DND-41 (cell line): Measurements from ENCODE around the gene LLGL2.

Experiments used
- ATAC-seq: fragments of 200-7000 bp; cut with Tn5 transposase; 3 replicates; pipeline ENCODE4 v1.9.1; 2021; ENCODE audit warnings: low read depth; ENCODE audit not compliant: insufficient read depth
- DNase-seq: peaks from one replicate; pipeline ENCODE4 v3.0.0-alpha.2; 2020
- H2AFZ ChIP-seq: 2 replicates; pipeline ENCODE4 v1.6.0; 2012; ENCODE audit warnings: low read depth, low read length
- H3K27ac ChIP-seq: 2 replicates; pipeline ENCODE4 v1.5.1; 2012; ENCODE audit warnings: low read length, inconsistent platforms
- H3K27me3 ChIP-seq: fragments of 200-600 bp; sonication (generic); 2 replicates; pipeline ENCODE4 v1.6.0; 2012; ENCODE audit warnings: low read length, mild to moderate bottlenecking, inconsistent platforms; ENCODE audit not compliant: insufficient read depth, poor library complexity
- H3K36me3 ChIP-seq: 2 replicates; pipeline ENCODE4 v1.5.1; 2012; ENCODE audit warnings: low read length, inconsistent platforms; ENCODE audit not compliant: insufficient read depth
- H3K4me1 ChIP-seq: 2 replicates; pipeline ENCODE4 v1.5.1; 2012; ENCODE audit warnings: mild to moderate bottlenecking, low read length; ENCODE audit not compliant: insufficient read depth
- H3K4me2 ChIP-seq: 2 replicates; pipeline ENCODE4 v1.6.0; 2012; ENCODE audit warnings: mild to moderate bottlenecking, moderate library complexity, low read length, inconsistent platforms; ENCODE audit not compliant: insufficient read depth
- H3K4me3 ChIP-seq, 2 experiments: fragments of 200-600 bp in 1 of 2; shearing (Covaris generic) in 1 of 2; 2 replicates each; pipeline ENCODE4 v1.5.1; 2012 to 2016; ENCODE audit warnings: inconsistent platforms in 2 of 2, low read length in 2 of 2, mild to moderate bottlenecking in 2 of 2, low read depth in 1 of 2, moderate library complexity in 1 of 2
- H3K79me2 ChIP-seq: 2 replicates; pipeline ENCODE4 v1.6.0; 2012; ENCODE audit warnings: low read length, inconsistent platforms; ENCODE audit not compliant: insufficient read depth
- H3K9ac ChIP-seq: 2 replicates; pipeline ENCODE4 v1.6.0; 2012; ENCODE audit warnings: low read depth, mild to moderate bottlenecking, inconsistent platforms, low read length, moderate library complexity
- H3K9me3 ChIP-seq: 2 replicates; pipeline ENCODE4 v1.5.1; 2012; ENCODE audit warnings: low read length, moderate library complexity, mild to moderate bottlenecking, inconsistent platforms; ENCODE audit not compliant: insufficient read depth, severe bottlenecking
- H4K20me1 ChIP-seq: 2 replicates; pipeline ENCODE4 v1.6.0; 2012; ENCODE audit warnings: low read length; ENCODE audit not compliant: insufficient read depth
- CTCF ChIP-seq: IDR thresholded peaks from 2 replicates; pipeline ENCODE4 v1.5.1; 2012; ENCODE audit warnings: borderline replicate concordance, low read length, moderate library complexity, mild to moderate bottlenecking; ENCODE audit not compliant: poor library complexity, severe bottlenecking; ENCODE audit errors: extremely low read depth
- EZH2 ChIP-seq: IDR thresholded peaks from 3 replicates; pipeline ENCODE4 v1.6.1; 2012; ENCODE audit warnings: borderline replicate concordance, low read depth, mild to moderate bottlenecking, moderate library complexity, low read length, inconsistent platforms; ENCODE audit not compliant: severe bottlenecking

The LLGL2 gene

GRCh38 chr17:75513641-75514000 lies 11.9 kb upstream of the LLGL2 start:
- Histone ChIP-seq H3K4me2 (peak overlapping the region; percentile 92), H3K9ac (peak overlapping the region; percentile 79; the same call in 1 of the 2 replicates), H3K4me1 (peaks cover 54% of the 10 kb centered on the region), H3K79me2 (peaks cover 42% of the 10 kb centered on the region), H3K4me3 (0 out of 4 replicates have a peak overlapping the region, but pooled peaks of 1 of the 2 experiments have one; percentile 67), H4K20me1 (peaks cover 42% of the 10 kb centered on the region), H3K9me3 (no peaks in the 10 kb centered on the region), H3K36me3 (peaks cover 37% of the 10 kb centered on the region), H2AFZ (no peak overlapping the region), H3K27ac (no peak overlapping the region; the same call in 1 of the 2 replicates), H3K27me3 (no peaks in the 10 kb centered on the region)
- ATAC-seq (no peak), DNase-seq (no peak)
- TF ChIP-seq EZH2, result no peak
- no peak for TF ChIP-seq CTCF

DNA sequence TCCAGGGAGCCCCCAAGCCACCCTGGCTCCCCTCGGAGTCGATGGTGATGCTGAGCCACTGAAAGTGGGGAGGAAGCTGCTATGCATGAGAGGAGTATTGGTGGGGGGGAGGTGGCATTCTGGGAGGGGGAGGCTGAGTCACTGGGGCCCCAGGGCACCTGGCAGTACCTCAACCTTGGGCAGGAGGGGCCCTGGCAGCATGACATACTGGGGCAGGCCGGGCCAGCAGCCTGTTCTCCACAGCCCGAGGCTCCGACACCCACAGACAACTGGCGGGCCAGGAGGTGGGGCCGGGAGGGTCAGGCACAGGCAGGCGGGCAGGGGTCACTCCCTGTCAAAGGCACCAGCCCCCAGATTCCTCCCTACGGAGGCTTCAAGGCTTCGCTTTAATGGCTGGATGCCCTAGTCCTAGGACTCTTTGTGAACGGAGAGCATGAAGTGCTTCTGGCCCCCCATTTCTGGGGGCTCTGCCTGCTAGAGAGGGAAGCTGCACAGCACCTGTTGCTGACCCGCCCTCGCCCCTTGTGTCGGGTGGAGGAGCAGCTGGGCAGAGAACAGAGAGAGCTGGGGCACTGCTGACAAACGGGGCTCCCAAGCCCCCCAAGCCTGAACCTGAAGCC lies 11.1 kb upstream of the LLGL2 start:
- ATAC-seq, result no peak
- peak overlapping the region; percentile 66 for H3K27ac ChIP-seq
- peak; percentile 25 for DNase-seq
- H3K4me2 ChIP-seq, result peak overlapping the region; percentile 92
- peaks cover 55% of the 10 kb centered on the region for H3K4me1 ChIP-seq
- peaks cover 41% of the 10 kb centered on the region for H3K79me2 ChIP-seq
- peak overlapping the region; percentile 79 for H3K9ac ChIP-seq
- peak overlapping the region; percentile 74 for H2AFZ ChIP-seq
- peaks cover 42% of the 10 kb centered on the region for H3K36me3 ChIP-seq
- no peaks in the 10 kb centered on the region for H3K27me3 ChIP-seq
- H3K4me3 ChIP-seq, result peak overlapping the region; percentile 62 to 67; a peak in 3 of 4 replicates
- H3K9me3 ChIP-seq, result no peaks in the 10 kb centered on the region
- peaks cover 41% of the 10 kb centered on the region for H4K20me1 ChIP-seq
- TF ChIP-seq EZH2, result no peak
- TF ChIP-seq CTCF, result no peak

- DNase-seq (no peak), ATAC-seq (peak; percentile 5)
- peak overlapping the region; percentile 62 to 67; a peak in 3 of 4 replicates for H3K4me3 ChIP-seq
- TF ChIP-seq CTCF (no peak), EZH2 (no peak)
- H2AFZ ChIP-seq, result peak overlapping the region; percentile 74
- H3K27me3 ChIP-seq, result no peaks in the 10 kb centered on the region
- H3K9me3 ChIP-seq, result no peaks in the 10 kb centered on the region
- peak overlapping the region; percentile 66 for H3K27ac ChIP-seq
- peaks cover 55% of the 10 kb centered on the region for H3K4me1 ChIP-seq
- peaks cover 41% of the 10 kb centered on the region for H3K79me2 ChIP-seq
- H3K4me2 ChIP-seq, result peak overlapping the region; percentile 92
- H4K20me1 ChIP-seq, result peaks cover 35% of the 10 kb centered on the region
- peak overlapping the region; percentile 79 for H3K9ac ChIP-seq
- peaks cover 41% of the 10 kb centered on the region for H3K36me3 ChIP-seq
Measured at GRCh38 chr17:75514919-75515495, 10.5 kb upstream of the LLGL2 start.
